VCaP (cell line): ENCODE data around the gene IL31RA.

Experiments used
- H3K27ac ChIP-seq: fragments of 450-650 bp; 2 replicates; pipeline ENCODE4 v1.5.1; 2017
- TF ChIP-seq, protein P1 (sequence below): fragments of 450-650 bp; conservative IDR thresholded peaks from 2 replicates; pipeline ENCODE4 v1.5.1; 2017; ENCODE audit warnings: mild to moderate bottlenecking, moderate library complexity

The IL31RA gene

DNA sequence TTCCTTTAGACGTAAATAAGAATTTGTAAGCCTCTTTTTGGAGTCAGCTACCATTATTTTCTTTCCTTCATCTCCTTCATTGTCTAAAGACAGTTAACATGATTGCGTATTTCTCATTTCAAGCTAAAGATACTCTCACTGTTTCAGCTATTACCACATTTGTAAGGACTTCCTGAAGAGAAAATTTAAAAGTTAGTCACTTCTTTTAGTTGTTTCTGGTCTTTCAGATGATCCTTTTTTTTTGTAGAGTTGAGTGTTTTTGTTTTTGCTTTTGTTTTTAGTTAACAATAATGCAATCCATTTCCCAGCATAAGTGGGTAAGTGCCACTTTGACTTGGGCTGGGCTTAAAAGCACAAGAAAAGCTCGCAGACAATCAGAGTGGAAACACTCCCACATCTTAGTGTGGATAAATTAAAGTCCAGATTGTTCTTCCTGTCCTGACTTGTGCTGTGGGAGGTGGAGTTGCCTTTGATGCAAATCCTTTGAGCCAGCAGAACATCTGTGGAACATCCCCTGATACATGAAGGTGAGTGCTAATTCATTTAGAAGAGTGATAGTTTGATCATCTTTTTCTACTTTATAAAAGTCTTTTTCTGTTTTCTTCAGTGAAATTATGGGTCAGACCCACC is 2.0 kb downstream of the IL31RA start:
- H3K27ac ChIP-seq: no peak overlapping the region
- TF ChIP-seq, protein P1, sequence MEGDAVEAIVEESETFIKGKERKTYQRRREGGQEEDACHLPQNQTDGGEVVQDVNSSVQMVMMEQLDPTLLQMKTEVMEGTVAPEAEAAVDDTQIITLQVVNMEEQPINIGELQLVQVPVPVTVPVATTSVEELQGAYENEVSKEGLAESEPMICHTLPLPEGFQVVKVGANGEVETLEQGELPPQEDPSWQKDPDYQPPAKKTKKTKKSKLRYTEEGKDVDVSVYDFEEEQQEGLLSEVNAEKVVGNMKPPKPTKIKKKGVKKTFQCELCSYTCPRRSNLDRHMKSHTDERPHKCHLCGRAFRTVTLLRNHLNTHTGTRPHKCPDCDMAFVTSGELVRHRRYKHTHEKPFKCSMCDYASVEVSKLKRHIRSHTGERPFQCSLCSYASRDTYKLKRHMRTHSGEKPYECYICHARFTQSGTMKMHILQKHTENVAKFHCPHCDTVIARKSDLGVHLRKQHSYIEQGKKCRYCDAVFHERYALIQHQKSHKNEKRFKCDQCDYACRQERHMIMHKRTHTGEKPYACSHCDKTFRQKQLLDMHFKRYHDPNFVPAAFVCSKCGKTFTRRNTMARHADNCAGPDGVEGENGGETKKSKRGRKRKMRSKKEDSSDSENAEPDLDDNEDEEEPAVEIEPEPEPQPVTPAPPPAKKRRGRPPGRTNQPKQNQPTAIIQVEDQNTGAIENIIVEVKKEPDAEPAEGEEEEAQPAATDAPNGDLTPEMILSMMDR: no peak

DNA sequence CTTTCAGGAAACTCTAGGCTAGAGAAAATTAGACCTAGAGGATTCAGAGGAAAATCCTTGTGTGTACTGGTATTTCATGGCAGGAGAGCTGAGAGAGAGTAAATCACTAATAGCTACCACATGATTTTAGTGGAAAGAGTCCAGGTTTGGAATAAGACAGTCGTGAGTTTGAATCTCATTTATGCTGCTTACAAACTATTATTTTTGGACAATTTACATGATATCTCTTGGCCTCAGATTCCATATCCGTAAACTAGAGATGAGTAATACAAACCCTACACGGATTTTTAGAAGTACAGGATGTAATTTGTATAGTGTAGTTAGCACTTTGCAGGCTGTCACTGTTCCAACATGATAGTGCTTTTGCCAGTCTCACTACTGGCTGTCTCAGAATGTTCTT is 2.7 kb downstream of the IL31RA start:
- TF ChIP-seq, protein P1: no peak
- H3K27ac ChIP-seq: no peak overlapping the region

DNA sequence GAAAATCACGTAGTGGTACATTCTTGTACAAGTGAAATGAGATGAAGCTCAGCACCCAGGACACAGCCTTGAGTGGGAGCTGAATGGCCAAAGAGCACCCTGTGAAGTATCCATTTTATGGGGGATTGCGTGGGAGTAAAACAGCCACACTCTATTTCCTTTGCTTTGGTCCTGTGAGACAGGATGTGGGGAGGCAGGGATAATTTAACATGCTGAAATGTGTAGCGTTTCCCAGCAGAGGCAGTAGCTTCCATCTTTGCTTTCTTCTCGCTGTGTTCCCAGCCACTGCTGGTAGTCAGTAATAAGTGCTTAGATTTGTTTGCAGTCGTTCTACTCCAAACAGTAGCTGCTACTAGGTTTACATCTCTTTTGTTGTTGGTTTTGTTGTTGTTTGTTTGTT is 4.4 kb downstream of the IL31RA start:
- TF ChIP-seq, protein P1: no peak
- no peak overlapping the region for H3K27ac ChIP-seq

DNA sequence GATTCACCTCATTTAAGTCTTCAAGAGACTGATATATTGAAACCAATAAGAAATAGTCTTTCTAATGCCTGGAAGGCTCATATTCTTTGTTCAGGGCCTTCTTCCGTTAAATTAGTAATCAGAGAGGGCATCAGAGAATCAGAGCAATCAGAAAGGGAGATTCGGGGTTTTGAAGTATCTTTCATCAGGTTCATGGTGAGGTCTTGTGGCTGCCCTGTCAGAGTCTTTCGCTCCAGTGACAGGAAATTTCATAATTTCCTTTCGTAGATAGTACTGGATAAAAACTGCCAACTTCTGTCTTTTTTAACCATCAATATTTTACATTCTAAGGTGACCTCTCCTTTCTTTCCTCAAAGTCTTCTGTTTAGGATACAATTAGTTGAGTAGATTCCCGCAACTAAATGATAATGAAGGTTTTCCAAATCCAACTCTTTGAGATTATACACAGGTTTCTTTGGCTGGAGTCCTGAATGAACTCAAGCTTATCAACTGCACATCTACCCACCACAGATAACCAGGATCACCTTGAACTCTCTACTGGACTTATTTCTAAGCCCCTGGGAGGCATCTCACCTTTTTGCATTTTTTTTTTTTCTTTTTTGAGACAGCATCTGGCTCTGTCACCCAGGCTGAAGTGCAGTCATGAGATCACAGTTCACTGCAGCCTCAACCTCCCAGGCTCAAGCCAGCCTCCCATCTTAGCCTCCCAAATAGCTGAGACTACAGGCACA is 5.5 kb downstream of the IL31RA start:
- TF ChIP-seq, protein P1: no peak
- no peak overlapping the region for H3K27ac ChIP-seq

DNA sequence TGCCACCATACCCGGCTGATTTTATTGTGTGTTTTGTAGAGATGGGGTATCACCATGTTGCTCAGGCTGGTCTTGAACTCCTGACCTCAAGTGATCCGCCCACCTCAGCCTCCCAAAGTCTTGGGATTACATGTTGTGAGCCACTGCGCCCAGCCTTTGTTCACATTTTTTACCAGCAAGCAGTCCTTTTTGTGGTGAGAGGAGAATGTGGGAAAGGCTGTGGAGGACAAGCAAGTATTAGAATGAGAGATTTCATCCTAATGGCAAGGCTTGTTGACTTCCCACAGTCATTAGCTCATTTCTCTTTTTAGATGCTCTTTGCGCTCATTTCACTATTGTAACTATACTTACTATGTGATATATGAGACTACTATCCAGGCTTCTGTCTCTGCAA is 6.1 kb downstream of the IL31RA start:
- TF ChIP-seq, protein P1: no peak
- H3K27ac ChIP-seq: no peak overlapping the region

DNA sequence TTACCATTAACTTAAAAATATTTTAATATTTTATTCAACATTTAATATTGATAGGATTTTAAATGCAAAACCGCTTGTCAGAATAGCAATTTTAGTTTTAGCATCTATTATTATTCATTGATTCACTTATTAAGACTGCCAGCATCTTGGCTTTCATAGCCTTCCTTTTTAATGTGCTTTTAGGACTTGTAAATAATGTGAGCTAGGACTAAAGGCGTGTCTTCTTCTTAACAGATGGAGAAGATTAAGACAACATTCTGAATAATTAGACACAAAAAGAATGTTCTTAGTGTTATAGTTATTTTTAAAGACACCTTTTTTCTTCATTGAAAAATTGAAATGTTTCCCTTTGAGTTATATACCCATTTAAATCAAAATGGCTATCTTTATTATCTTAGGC is 6.9 kb downstream of the IL31RA start:
- H3K27ac ChIP-seq: no peak overlapping the region
- TF ChIP-seq, protein P1: no peak

DNA sequence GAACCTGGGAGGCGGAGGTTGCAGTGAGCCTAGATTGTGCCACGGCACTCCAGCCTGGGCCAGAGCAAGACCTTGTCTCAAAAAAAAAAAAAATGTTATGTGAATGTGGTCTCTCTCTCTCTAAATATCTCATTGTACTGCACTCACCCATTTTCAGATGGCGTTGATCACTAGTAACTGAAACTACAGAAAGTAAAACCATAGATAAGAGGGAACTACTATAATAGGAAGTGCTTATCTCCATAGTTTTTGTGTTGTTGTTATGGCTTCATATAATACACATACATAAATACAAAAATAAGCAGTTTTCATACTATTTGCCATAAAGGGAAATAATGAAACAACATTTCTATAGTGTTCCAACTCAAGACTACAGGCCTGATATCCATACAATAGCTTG is 9.1 kb downstream of the IL31RA start:
- TF ChIP-seq, protein P1: no peak
- no peak overlapping the region for H3K27ac ChIP-seq
